Heart left ventricle (tissue), 16 donors: ENCODE data around the gene ACYP1. TPM values are rescaled to one million over a fixed set of nuclear protein-coding genes. Genes with fewer than 3 reads are reported as not detected.

ENCODE experiments used
- ATAC-seq, 4 donors: fragments of 200-7000 bp; cut with Tn5 transposase; one replicate each; pipeline ENCODE4 v1.9.1; 2020 to 2022; ENCODE audit warnings: moderate library complexity in 4 of 4, mild to moderate bottlenecking in 3 of 4, moderate number of reproducible peaks in 1 of 4
- DNase-seq, 5 donors: peaks; one replicate each; pipeline ENCODE4 v3.0.0-alpha.2; 2020
- H3K27ac ChIP-seq, 12 donors: fragments of 200-600 bp; sonication (generic) in 4 of 12; one replicate each; pipeline versions ENCODE4 v1.5.0 to v1.8.0; 2016 to 2022; ENCODE audit warnings: mild to moderate bottlenecking in 2 of 12
- H3K27me3 ChIP-seq, 9 donors: fragments of 200-600 bp; sonication (generic) in 2 of 9; one replicate each; pipeline versions ENCODE4 v1.5.1 to v1.8.0; 2016 to 2022; ENCODE audit warnings: mild to moderate bottlenecking in 3 of 9
- H3K36me3 ChIP-seq, 9 donors: fragments of 200-600 bp; sonication (generic) in 2 of 9; one replicate each; pipeline versions ENCODE4 v1.5.0 to v1.8.0; 2018 to 2022; ENCODE audit warnings: mild to moderate bottlenecking in 2 of 9
- H3K4me1 ChIP-seq, 12 donors: fragments of 200-600 bp; sonication (generic) in 4 of 12; one replicate each; pipeline versions ENCODE4 v1.5.0 to v1.8.0; 2016 to 2022; ENCODE audit warnings: mild to moderate bottlenecking in 3 of 12
- H3K4me3 ChIP-seq, 12 donors: fragments of 200-600 bp; sonication (generic) in 4 of 12; one replicate each; pipeline versions ENCODE4 v1.5.0 to v1.8.0; 2017 to 2022; ENCODE audit warnings: mild to moderate bottlenecking in 9 of 12, moderate library complexity in 4 of 12
- H3K9me3 ChIP-seq, 12 donors: fragments of 200-600 bp; sonication (generic) in 4 of 12; one replicate each; pipeline versions ENCODE4 v1.5.0 to v1.8.0; 2016 to 2022; ENCODE audit warnings: mild to moderate bottlenecking in 1 of 12
- CTCF ChIP-seq, 12 donors: fragments of 200-600 bp; sonication (generic) in 4 of 12; IDR thresholded peaks; one replicate each; pipeline versions ENCODE4 v1.5.0 to v1.8.0; 2018 to 2022; ENCODE audit warnings: antibody characterized with exemption in 12 of 12, mild to moderate bottlenecking in 5 of 12
- POLR2A ChIP-seq, 2 donors: fragments of 450-650 bp; IDR thresholded peaks; one replicate each; pipeline ENCODE4 v1.6.1; 2017; ENCODE audit warnings: antibody characterized with exemption in 2 of 2, mild to moderate bottlenecking in 2 of 2, moderate library complexity in 2 of 2
- WGBS, 4 donors: extraction: QIAGEN DNeasy Blood & Tissue Kit in 2 of 4; methylation state at CpG; one replicate each; pipeline versions ENCODE4 v1.1.5 to v1.1.7; 2013 to 2018; 5-methylcytosine and 5-hydroxymethylcytosine counted together
- intact Hi-C, 10 donors: fragments of 100-400 bp; cut with DNase I; formaldehyde crosslinking; loops; one replicate each; pipeline versions ENCODE4 v1.11.1 to v1.14.2; 2022
- polyA plus RNA-seq, 2 donors: library from polyadenylated mRNA; stranded (reverse); fragments of 200-250 nt; gene quantifications; one replicate each; pipeline ENCODE4 v1.2.3, GENCODE V29; 2013
- total RNA-seq, 9 donors: library from RNA; depleted of rRNA in 2 of 9; stranded (reverse); fragments of >200 nt in 2 of 9; fragmentation: NEBNext Ultra II Directional in 3 of 9; extraction: Animal tissue kit (Norgen Biotek cat#: 25700) in 3 of 9; gene quantifications; one replicate each; pipeline versions ENCODE4 v1.1.0 to v1.2.4, GENCODE V29; 2016 to 2023
- donor health status: ischemic (EF 13 %, LVEDD 7.1; RV severe dilation, severe dysfunction).
- donor health status: healthy with polysubstance abuse.
- donor health status: DM: no; HTN: yes; CAD: no.
- donor health status: DM: no; HTN: no; CAD: no.
- donor health status: ischemic (EF 25% LVEDD 6.9; RV normal size, moderate dysfunction).
- donor health status: ischemic (EF 25% LVEDD 5.7; RV mildly dilated, moderate dysfunction).
- donor health status: healthy.
- donor health status: DM: yes; HTN: yes; CAD: no.
- donor health status: ischemic (EF 35%, LVEDD 5.7; RV mildly dilated, moderate dysfunction).
- donor health status: nonischemic (EF 11% LVEDD 7.7; RV severe dilation, severe dysfunction).
- donor health status: DM: yes; HTN: yes; CAD: no.
- donor health status: PGD.
- donor health status: ischemic (EF 29% LVEDD 5.4; RV normal size, mild dysfunction).
- donor health status: nonischemic (EF 23%, LVEDD 6.1; RV moderate dilation, normal function).

ACYP1 gene
- total and polyA plus RNA-seq, 11 donors: 6.7 to 20.0 (median 11.4) TPM

GRCh38 chr14:75044752-75045151 lies 19.1 kb downstream of the ACYP1 start:
- H3K36me3 ChIP-seq: peaks cover 0 to 33% (median 14%) of the 10 kb centered on the region in 9 donors
- H3K27me3 ChIP-seq: no peaks in the 10 kb centered on the region
- ATAC-seq (no peak), DNase-seq (no peak)
- 77 to 86% (median 80%) methylated on average over 8 of the region's 8 CpGs for WGBS, 4 donors
- H3K27ac ChIP-seq: no peak overlapping the region
- TF ChIP-seq CTCF (IDR thresholded peaks at IDR 0.05) (no peak), POLR2A (IDR thresholded peaks at IDR 0.05) (no peak)
- H3K4me3 ChIP-seq: no peak overlapping the region
- intact Hi-C loops: no loop called here
- peaks cover 0 to 43% (median 16%) of the 10 kb centered on the region in 12 donors for H3K4me1 ChIP-seq
- H3K9me3 ChIP-seq: no peaks in the 10 kb centered on the region

GRCh38 chr14:75044322-75044721 lies 19.5 kb downstream of the ACYP1 start:
- intact Hi-C loops: no loop called here
- H3K4me3 ChIP-seq: no peak overlapping the region
- H3K27me3 ChIP-seq: no peaks in the 10 kb centered on the region
- ATAC-seq: no peak
- H3K9me3 ChIP-seq: no peaks in the 10 kb centered on the region
- peaks cover 0 to 36% (median 14%) of the 10 kb centered on the region in 9 donors for H3K36me3 ChIP-seq
- no peak overlapping the region for H3K27ac ChIP-seq
- H3K4me1 ChIP-seq: peaks cover 0 to 38% (median 14%) of the 10 kb centered on the region in 12 donors
- no peak for DNase-seq
- 23 to 45% (median 34%) methylated on average over 2 of the region's 2 CpGs for WGBS, 4 donors
- no peak for TF ChIP-seq POLR2A (IDR thresholded peaks at IDR 0.05)
- no peak for TF ChIP-seq CTCF (IDR thresholded peaks at IDR 0.05)

GRCh38 chr14:75042035-75042434 lies 21.8 kb downstream of the ACYP1 start:
- Histone ChIP-seq H3K36me3 (peaks cover 0 to 56% (median 37%) of the 10 kb centered on the region in 9 donors), H3K4me1 (peaks cover 0 to 27% (median 10%) of the 10 kb centered on the region in 12 donors), H3K9me3 (no peaks in the 10 kb centered on the region), H3K27ac (peak overlapping the region in 1 of 12 donors; percentile 3), H3K4me3 (no peak overlapping the region), H3K27me3 (no peaks in the 10 kb centered on the region)
- TF ChIP-seq POLR2A (IDR thresholded peaks at IDR 0.05) (no peak), CTCF (IDR thresholded peaks at IDR 0.05) (no peak)
- ATAC-seq (no peak), DNase-seq (no peak)
- 52 to 64% (median 60%) methylated on average over 6 of the region's 6 CpGs for WGBS, 4 donors
- intact Hi-C loops: no loop called here

- Histone ChIP-seq H3K9me3 (no peaks in the 10 kb centered on the region), H3K27ac (peak overlapping the region in 1 of 12 donors; percentile 3), H3K27me3 (no peaks in the 10 kb centered on the region), H3K4me3 (no peak overlapping the region), H3K4me1 (peaks cover 0 to 27% (median 9%) of the 10 kb centered on the region in 12 donors), H3K36me3 (peaks cover 0 to 60% (median 41%) of the 10 kb centered on the region in 9 donors)
- ATAC-seq: no peak
- intact Hi-C loops: no loop called here
- 94 to 96% (median 94%) methylated on average over 4 of the region's 4 CpGs for WGBS, 4 donors
- no peak for DNase-seq
- no peak for TF ChIP-seq POLR2A (IDR thresholded peaks at IDR 0.05)
- no peak for TF ChIP-seq CTCF (IDR thresholded peaks at IDR 0.05)
Observed at GRCh38 chr14:75041613-75042012, 22.2 kb downstream of the ACYP1 start.
